HL-60 (cell line): Measurements from ENCODE around the gene KIF7.

Source experiments
- DNase-seq, 2 experiments: peaks; one replicate each; pipeline ENCODE4 v3.0.0-alpha.2; 2010 to 2020; ENCODE audit warnings: low read depth in 1 of 2, low spot score in 1 of 2
- H3K27ac ChIP-seq: fragments of 250-450 bp; sonication (Bioruptor Pico); replicated peaks from 2 replicates; pipeline ENCODE4 v1.5.1; 2020; ENCODE audit warnings: mild to moderate bottlenecking, moderate library complexity
- H3K27me3 ChIP-seq: fragments of 250-450 bp; sonication (Bioruptor Pico); 2 replicates; pipeline ENCODE4 v1.5.1; 2021; ENCODE audit warnings: mild to moderate bottlenecking, moderate library complexity; ENCODE audit not compliant: insufficient read depth, poor library complexity, severe bottlenecking
- H3K4me3 ChIP-seq: replicated peaks from 2 replicates; pipeline ENCODE4 v1.5.1; 2011; ENCODE audit warnings: mild to moderate bottlenecking, control low read depth, low read length; ENCODE audit not compliant: insufficient read depth
- CTCF ChIP-seq: IDR thresholded peaks from one replicate; pipeline ENCODE4 v1.5.1; 2011; ENCODE audit warnings: low read length, control low read depth, inconsistent platforms; ENCODE audit not compliant: insufficient read depth
- GABPA ChIP-seq: IDR thresholded peaks from 2 replicates; pipeline ENCODE4 v1.6.1; 2012; ENCODE audit warnings: low read depth
- POLR2AphosphoS5 ChIP-seq: IDR thresholded peaks from 2 replicates; pipeline ENCODE4 v1.6.1; 2012; ENCODE audit warnings: low read depth
- SPI1 ChIP-seq: IDR thresholded peaks from 2 replicates; pipeline ENCODE4 v1.6.1; 2012; ENCODE audit warnings: low read depth, mild to moderate bottlenecking, borderline replicate concordance
- TF ChIP-seq, protein P1 (sequence below): IDR thresholded peaks from 2 replicates; pipeline ENCODE4 v1.6.1; 2012; ENCODE audit warnings: low read depth; ENCODE audit not compliant: insufficient replicate concordance

KIF7 gene

DNA sequence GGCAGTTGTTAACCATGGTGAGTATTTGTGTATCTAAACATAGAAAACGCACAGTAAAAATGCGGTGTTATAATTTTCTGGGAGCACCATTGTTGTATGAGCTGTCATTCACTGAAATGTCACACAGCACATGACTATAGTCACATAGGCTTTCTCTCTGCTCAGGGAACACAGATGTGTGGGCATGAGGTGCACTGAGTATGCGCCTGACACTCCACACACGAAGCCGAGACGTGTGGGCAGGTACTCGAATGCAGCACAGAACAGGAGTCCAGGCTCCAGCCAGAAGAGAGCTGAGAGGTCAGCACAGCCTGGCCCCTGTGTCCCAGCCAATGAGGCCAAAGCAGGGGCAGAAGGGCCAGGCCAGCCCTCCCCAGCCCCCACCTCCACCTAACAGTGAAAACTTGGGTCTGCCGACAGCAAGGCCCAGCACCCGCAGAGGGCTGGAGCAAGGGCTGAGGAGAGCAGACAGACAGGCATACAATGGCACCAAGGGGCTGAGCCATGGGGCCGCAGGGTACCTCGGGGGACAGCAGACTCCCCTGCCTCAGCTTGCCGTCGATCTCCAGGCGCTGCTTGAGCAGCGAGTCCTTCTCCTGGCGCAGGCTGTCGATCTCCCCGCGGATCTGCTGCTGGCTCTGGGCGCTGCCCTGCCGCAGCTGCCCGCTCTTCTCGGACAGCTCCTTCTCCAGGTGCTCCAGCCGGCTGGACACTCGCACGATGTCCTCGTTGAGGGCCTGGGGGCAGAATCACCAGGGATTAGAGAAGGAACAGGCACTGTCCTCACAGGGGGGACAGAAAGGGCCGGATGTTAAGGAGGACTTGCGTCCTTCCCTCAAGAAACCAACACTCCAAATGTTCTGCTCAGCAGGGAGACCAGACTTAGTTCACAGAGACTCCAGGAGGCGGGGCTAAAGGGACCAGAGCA lies 24.0 kb downstream of the KIF7 start:
- Histone ChIP-seq H3K27ac (no peak overlapping the region), H3K4me3 (no peak overlapping the region), H3K27me3 (no peaks in the 10 kb centered on the region)
- TF ChIP-seq POLR2AphosphoS5 (no peak; the same call in 1 of the 2 replicates), CTCF (no peak), SPI1 (no peak), GABPA (no peak)
- TF ChIP-seq, protein P1, sequence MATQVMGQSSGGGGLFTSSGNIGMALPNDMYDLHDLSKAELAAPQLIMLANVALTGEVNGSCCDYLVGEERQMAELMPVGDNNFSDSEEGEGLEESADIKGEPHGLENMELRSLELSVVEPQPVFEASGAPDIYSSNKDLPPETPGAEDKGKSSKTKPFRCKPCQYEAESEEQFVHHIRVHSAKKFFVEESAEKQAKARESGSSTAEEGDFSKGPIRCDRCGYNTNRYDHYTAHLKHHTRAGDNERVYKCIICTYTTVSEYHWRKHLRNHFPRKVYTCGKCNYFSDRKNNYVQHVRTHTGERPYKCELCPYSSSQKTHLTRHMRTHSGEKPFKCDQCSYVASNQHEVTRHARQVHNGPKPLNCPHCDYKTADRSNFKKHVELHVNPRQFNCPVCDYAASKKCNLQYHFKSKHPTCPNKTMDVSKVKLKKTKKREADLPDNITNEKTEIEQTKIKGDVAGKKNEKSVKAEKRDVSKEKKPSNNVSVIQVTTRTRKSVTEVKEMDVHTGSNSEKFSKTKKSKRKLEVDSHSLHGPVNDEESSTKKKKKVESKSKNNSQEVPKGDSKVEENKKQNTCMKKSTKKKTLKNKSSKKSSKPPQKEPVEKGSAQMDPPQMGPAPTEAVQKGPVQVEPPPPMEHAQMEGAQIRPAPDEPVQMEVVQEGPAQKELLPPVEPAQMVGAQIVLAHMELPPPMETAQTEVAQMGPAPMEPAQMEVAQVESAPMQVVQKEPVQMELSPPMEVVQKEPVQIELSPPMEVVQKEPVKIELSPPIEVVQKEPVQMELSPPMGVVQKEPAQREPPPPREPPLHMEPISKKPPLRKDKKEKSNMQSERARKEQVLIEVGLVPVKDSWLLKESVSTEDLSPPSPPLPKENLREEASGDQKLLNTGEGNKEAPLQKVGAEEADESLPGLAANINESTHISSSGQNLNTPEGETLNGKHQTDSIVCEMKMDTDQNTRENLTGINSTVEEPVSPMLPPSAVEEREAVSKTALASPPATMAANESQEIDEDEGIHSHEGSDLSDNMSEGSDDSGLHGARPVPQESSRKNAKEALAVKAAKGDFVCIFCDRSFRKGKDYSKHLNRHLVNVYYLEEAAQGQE, result no peak
- DNase-seq, result no peak

DNA sequence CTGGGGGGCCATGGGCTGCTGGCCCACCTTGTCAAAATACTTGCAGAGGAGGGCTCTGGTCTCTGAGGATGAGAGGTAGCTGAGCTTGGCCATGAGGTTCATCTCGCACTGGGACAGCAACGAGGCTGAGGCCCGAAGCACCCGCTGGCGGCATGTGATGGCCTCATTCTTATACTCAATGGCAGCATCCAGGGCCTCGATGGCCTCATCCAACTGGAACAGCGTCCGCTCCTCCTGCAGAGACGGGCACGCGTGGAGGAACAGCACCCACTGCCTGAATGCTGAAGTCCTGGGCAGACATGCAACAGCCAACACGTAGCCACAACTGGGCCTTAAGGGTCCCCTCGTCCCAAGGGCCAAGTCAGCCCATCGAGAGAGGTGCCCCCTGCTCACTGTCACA lies 25.0 kb downstream of the KIF7 start:
- Histone ChIP-seq H3K4me3 (no peak overlapping the region), H3K27me3 (no peaks in the 10 kb centered on the region), H3K27ac (no peak overlapping the region)
- TF ChIP-seq CTCF, result no peak
- TF ChIP-seq, protein P1, result no peak
- TF ChIP-seq POLR2AphosphoS5, result no peak; the same call in 1 of the 2 replicates
- TF ChIP-seq SPI1, result no peak
- no peak for TF ChIP-seq GABPA
- DNase-seq, result no peak

DNA sequence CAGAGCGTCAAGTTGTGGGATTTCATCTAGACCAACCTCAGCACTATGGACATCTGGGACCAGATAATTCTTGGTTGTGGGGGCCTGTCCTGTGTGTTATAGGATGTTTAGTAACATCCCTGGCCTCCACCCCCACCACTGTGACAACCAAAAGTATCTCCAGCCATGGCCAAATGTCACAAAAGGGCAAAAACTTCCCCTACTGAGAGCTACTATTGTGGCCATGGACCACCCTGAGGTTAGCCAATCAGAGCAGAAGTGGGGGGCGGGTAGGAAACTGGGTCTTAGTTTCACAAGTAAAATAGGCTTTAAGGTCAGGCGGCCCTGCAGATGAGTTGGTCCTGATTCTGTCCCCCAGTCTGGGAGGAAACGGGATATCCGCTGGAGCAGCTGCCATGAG lies 25.4 kb downstream of the KIF7 start:
- Histone ChIP-seq H3K4me3 (no peak overlapping the region), H3K27ac (no peak overlapping the region), H3K27me3 (no peaks in the 10 kb centered on the region)
- TF ChIP-seq GABPA (no peak), CTCF (no peak), SPI1 (no peak), POLR2AphosphoS5 (no peak)
- TF ChIP-seq, protein P1, result no peak
- no peak for DNase-seq
